HG03521 (cell line): ENCODE measurements around the gene NHLRC4.
A peak's percentile ranks its signal among the peaks of the same experiment; 100 is the strongest.

Source experiments
- ATAC-seq: cut with Tn5 transposase; IDR thresholded peaks from one replicate; pipeline ENCODE4 v1.9.1; 2021; ENCODE audit warnings: mild to moderate bottlenecking, moderate library complexity; ENCODE audit not compliant: unreplicated experiment

NHLRC4 gene

DNA sequence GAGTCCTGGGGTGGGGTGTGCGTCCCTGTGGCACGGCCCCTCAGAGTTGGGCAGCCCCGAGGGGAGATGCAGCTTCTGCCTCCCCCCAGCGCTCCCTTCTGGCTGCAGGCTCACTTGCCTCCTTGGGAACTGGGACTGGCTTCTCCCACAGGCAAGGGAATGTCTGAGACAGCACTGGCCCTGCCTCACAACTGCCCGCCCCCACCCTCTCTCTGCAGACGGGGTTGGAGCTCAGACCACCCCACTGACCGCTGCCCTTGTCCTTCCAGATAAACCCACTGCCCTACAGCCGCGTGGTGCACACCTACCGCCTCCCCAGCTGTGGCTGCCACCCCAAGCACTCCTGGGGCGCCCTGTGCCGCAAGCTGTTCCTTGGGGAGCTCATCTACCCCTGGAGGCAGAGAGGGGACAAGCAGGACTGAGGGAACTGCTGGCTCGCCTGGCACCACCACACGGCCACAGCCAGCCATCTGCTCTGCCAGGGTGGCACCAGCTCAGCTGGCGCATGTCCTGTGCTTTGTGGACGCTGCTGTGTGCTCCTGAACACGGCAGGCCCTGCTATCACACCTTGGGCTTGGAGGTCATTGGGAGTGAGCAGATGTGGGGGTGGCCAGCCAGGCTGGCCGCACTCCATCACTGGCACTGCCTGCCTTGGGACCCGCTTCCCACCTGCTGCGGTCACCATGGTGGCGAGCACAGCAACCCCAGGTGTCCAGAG is 16.0 kb downstream of the NHLRC4 start:
- no peak for ATAC-seq

DNA sequence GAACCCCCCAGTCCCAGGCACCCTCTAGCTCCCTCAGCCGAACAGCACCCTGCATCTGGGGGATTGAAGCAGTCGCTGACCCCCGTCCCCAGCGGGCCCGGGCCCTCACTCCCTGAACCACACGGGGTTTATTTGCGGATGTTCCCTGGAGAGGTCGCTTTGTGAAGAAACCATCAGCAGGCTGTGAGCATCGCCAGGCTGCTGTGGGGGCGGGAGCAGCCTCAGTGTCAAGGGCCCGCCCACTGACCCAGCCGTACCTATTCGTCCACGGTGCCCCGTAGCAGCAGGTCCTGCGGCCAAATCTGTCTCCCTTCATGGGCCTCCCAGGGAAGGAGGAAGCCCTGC is 16.6 kb downstream of the NHLRC4 start:
- ATAC-seq: no peak

DNA sequence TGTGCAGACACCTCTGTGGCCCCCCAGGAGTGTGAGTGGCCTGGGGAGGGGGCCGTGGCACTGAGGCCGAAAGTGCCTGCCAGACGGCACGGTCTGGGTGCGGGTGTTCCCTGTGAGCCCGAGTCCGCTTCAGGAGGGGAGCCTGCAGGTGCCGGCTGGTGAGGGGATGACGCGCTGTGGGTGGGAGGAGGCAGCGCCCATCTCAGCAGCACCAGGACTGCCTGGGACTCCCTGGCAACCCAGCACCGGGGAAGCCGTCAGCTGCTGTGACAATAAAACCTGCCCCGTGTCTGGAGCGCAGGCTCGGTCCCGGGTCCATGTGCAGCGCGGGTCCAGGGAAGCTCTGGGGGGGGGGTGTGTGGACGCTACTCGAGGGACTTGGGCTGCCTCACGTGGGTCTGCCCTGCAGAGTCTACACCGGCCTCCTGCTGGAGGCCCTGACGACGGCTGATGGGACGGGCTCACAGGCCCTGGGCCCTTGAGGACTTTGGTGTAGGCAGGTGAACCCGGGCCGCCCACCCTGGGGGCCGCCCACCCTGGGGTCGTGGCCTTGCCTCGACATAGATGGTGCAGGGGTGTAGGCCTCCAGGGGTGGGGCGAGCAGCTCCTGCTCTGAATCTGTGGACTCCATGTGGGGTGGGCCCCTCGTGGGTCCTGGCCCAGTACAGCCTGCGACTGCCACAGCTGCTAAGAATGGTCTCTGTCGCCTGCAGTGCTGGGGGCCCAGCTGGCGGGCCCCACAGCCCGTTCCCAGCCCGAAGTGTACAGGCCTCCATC is 17.2 kb downstream of the NHLRC4 start:
- no peak for ATAC-seq

DNA sequence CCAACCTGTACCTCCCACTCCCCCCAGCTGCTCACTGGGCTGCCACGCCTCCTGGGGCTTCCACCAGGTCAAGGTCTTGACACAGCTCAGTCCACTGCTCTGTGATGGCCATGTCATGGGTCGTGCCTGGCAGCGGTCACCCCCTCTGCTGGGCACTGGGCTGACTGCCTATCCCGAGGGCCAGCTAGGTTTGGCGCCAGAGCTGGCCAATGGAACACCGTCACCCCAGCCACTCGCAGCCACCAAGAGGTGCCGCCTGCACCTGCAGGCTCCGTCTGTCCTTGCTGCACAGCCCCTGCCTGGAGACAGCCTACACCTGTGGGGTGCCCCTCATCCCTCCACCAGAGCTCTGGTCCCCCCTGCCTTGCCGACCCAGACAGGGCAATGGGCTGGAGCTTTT is 18.5 kb downstream of the NHLRC4 start:
- ATAC-seq: no peak

DNA sequence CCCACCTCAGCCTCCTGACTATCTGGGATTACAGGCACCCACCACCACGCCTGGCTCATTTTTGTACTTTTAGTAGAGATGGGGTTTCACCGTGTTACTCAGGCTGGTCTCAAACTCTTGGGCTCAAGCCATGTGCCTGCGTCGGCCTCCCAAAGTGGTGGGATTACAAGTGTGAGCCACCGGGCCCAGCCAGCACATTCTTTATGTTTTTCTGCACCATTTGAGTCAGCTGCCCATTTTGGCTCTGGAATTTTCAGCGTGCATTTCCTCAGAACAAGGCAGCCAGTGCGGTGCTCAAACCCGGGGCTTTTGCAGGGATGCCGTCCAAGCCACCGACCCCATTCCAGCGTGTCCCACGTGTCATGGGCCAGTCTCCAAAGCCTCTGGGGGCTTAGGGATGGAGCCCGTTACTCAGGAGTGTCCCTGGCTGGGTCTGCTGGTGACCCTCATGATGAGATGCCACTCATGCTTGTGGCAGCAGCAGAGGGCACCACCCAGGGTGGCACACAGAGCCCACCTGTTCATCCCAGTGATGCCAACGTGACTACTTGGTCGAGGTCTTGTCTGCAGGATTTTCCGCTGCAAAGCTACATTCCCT is 19.3 kb downstream of the NHLRC4 start:
- ATAC-seq: no peak

DNA sequence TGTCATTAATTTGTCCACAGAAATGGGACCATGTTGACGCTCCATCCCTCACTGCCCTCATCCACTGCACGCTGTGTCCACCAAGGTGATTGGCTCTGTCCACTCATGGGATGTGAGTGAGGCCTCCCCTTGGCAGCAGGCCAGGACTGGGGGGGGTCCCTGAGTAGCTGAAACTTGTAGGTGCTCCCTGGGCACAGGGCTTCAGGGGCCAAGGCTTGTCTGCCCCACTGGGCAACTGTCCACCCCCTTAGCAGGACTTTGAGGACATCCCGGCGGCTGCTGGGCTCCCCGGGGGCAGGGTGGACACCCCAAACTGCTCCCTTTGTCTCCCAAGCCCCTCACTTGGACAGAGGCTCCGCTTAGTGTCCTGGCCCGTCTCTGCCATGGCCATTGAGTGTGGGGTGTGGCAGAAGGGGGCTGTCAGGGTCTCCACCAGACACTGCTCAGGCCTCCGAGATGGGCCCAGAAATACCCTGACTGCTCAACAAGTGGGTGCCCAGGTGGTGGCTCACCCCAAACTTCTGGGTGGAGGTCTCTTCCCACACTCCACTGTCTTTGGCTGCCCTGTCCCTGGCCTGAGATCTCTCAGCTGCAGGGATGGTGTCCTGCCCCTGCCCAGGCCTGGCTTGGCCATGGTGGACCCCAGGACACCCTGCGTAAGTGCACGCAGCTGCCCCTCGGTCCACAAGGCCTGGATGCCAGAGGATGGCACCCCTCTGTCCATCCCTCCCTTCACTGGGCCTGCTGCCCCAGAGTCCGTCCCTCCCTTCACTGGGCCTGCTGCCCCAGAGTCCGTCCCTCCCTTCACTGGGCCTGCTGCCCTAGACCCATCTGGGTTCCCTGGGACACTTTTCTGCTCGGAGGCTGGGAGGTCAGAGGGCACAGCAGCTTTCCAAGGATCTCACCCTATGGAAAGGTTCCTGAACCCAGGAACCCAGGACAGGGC is 20.1 kb downstream of the NHLRC4 start:
- no peak for ATAC-seq

DNA sequence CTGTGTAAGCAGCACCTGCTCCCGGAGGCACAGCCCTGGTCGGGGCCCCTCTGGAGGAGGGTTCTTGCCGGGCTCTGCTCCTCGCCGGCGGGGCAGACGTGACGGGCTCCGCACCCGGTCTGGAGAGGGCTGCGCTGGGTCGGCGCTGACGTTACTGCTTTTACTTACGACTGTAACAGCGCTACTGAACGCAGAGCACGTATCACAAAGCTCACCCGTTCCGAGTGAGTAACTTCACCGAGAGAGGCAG is 21.8 kb downstream of the NHLRC4 start:
- ATAC-seq: peak; percentile 1

DNA sequence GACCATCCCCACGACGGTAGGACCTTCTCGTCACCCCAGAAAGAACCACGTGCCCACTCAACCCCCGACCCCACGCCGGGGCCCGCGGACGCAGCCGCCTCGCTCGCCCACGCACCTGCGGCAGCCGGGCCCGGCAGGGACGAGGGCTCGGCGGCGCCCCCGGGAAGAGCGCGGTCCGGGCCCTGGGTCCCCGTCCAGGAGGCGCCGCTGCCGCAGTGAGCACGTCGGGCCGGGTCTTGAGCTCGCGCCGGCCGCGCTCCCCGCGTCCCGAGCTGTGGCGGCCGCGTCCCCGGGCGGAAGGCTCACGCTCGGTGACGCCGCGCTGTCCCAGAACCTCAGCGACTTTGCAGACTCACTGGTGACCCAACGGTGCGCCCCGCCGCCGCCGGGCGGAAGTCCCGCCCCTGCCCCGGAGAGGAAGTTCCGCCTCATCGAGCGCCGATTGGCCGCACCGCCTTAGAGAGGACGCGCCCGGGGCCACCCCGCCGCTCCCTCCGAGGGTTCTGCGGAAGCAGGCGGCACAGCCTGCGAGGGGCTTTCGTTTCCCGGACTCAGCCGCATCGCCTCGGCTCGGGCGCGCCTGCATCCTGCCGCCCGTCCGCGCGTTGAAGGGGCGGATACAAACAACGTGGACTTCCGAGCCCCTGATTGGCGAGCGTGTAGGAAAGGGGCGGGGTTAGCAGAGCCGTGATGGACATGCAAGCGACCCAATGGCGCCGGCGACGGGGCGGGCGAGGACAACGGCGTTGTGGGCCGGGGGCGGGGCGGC is 22.3 kb downstream of the NHLRC4 start:
- peak; percentile 64 for ATAC-seq

DNA sequence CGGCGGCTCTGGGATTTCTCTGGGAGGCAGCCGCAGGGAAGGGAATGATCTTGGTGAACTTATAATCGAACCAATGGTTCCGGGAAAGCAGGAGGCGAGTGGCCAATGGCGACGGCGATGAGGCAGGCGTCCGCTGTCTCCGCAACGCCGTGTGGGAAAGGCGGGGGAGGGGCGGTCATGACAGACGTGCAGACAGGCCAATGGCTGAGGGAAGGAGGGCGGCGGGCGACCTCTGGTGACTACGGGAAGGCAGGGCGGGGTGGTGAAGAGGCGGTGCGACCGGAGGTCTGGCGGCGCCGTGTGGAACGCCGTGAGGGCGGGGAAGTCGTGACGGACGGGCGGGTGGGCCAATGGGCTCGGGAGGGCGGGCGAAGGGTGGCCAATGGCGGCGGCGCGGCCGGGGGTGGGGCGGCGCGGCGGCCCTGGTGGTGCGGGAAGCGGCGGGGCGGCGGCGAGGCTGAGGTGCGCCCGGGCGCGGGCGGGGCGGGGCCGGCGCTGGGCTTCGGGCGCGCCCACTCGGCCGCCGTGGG is 22.9 kb downstream of the NHLRC4 start, which contains the start of gene RAB40C:
RAB40C (plus strand) TSS at position 409 of the 530 bp plus-strand sequence. CDS start 226 bp downstream, outside the sequence.
- ATAC-seq: peak; percentile 67

GRCh38 chr16:590188-590814 is 23.5 kb downstream of the NHLRC4 start:
- no peak for ATAC-seq

DNA sequence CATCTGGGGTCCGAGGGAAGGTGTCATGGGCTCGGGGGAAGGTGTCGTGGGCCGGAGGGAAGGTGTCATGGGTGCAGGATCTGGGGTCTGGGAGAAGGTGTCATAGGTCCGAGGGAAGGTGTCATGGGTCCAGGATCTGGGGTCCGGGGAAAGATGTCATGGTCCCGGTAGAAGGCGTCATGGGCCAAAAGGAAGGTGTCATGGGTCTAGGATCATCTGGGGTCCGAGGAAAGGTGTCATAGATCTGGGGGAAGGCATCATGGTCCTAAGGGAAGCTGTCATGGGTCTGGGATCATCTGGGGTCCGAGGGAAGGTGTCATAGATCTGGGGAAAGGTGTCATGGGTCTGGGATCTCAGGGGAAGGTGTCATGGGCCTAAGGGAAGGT is 24.0 kb downstream of the NHLRC4 start:
- ATAC-seq: no peak

GRCh38 chr16:591231-591630 is 24.4 kb downstream of the NHLRC4 start:
- no peak for ATAC-seq

GRCh38 chr16:591892-592517 is 25.2 kb downstream of the NHLRC4 start:
- ATAC-seq: no peak

DNA sequence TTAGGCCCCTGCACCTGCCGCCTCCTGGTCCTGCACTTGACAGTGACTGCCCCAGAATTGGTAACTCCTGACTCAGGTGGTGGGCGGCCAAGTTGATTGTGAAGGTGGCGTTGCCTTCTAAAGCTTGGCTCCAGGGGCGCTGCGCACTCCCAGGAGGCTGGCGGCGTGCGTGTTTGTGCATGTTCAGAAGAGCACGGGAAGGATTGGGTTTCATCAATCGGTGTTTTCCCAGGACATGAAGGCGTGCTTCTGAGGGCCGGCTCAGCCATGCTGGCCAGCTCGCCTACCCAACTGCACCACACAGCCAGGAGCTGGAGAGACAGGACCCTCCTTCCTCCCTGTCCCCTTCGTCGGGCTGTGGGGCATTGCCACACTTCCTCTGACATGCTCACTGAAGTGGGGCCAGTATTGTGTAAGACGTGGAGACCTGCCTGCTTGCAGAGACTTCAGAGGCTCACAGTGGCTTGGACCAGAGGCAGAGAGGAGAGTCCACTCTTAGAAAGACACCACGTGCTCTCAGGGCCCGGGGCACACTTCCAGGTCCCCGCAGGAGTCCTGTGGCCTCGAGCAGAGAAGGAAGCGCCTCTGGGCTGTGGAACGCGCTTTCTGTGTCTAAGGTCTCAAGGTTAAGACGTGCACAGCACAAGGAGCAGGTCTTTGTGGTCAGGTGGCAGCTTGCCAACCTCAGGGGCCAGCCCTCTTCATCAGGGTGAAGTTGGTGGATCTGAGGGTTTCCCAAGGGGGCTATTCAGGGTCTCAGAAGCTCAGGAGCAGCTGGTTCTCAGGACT is 25.9 kb downstream of the NHLRC4 start:
- ATAC-seq: no peak

DNA sequence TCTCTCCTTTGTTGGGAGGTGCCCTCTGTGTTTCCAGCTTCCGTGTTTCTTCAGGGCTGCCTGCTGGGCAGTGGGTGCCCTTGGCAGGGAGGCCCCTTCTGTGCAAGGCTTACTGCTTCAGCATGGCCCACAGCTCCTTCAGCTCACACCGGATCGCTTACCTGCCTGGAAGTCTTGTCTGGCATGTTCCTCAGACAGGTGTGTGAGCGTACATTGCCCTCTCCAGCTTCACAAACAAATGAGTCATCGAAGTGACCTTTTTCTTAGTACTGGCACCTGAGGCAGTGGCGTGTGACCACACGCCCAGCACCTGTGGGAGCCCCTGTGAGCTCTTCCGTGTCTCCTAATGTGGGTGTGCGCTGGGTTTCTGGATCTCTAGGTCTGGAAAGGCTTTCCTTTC is 26.6 kb downstream of the NHLRC4 start:
- no peak for ATAC-seq

- ATAC-seq: no peak
Observed at GRCh38 chr16:593807-594206, 27.0 kb downstream of the NHLRC4 start.

DNA sequence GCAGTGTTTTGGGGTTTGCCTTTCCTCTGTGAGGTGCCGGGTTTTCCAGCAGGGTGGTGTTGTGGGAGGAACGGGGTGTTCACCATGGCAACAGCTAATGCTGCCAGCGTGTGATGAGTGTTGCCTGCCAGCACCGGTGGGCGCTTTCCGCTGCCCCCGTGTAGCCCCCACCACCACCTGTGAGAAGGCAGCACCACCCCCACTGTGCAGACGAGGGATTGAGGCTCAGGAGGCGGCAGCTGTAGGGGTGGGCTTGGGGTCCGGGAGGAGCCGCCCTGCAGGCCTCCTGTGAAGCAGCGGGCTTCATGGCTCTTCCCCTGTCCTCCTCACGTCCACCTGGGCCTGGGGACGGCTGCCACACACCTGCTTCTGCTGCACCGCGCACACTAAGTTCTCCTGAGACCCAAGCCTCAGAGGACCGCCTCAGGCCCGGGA is 28.3 kb downstream of the NHLRC4 start:
- no peak for ATAC-seq

DNA sequence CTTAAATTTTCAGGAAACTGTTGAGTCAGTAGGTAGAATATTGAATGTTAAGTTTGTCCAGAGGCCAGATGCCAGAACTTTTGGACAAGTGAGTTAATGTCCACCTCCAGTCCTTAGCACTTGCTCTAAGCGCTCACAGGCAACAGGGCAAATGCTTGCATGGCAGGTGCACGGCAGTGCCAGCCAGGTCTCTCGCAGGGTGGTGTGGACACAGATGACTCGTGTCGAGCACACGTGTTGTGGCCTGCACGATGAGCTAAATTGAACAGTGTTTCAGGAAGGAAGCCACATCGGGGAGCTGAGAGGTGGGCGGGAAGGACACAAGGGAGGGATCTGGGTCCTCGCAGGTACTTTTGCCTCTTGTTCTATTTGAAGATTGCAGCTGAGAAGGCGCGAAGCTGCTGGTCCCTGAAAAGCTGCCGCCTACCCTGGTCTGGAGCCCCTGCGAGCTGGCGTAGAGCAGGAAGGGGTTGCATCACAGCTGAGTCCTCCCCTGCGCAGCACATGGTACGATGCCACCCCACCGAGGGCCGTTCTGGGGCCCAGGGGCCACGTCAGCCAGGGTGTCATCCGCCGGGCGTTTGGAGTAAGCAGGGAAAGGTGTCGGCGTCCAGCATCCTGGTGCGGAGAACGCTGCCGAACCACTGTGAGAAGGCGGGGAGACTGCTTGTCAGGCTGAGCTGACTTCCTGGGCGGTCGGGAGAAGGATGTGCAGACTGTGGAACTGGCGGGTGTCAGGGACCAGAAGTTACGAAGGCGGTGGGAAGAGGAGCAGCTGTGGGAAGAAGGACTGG is 29.3 kb downstream of the NHLRC4 start:
- no peak for ATAC-seq
